Urothelium cell line (cell line): ENCODE data around the gene SCCPDH.
A peak's percentile ranks its signal among the peaks of the same experiment; 100 is the strongest.
"Not testable (repeated sequence)": the region's sequence is repeated elsewhere in the genome, so short reads cannot be mapped to it uniquely, and the experiment has no call there.

Experiments
- DNase-seq: peaks from one replicate; pipeline ENCODE4 v3.0.0; 2011; ENCODE audit warnings: low spot score, mixed read lengths
- FAIRE-seq: peaks from 2 replicates; lab custom pipeline; 2011; peaks lifted over from hg19 to GRCh38; lab: Jason Lieb, UNC

The SCCPDH gene

GRCh38 chr1:246724016-246724730 is at the start of gene SCCPDH:
SCCPDH (plus strand) TSS chr1:246724409; CDS start chr1:246724423, 14 bp downstream.
- peak; percentile 91 for DNase-seq
- FAIRE-seq = no peak

GRCh38 chr1:246677842-246678241 is 46.4 kb upstream of the SCCPDH start:
- FAIRE-seq (no peak), DNase-seq (no peak)

- no peak for FAIRE-seq
Observed at GRCh38 chr1:246678816-246679793, 45.1 kb upstream of the SCCPDH start.

GRCh38 chr1:246679794-246680177 is 44.4 kb upstream of the SCCPDH start:
- FAIRE-seq = no peak
- no peak for DNase-seq

More at GRCh38 chr1:246678816-246679793, 45.1 kb upstream of the SCCPDH start:
- no peak for DNase-seq

- no peak for DNase-seq
- no peak for FAIRE-seq
Observed at GRCh38 chr1:246680190-246680589, 44.0 kb upstream of the SCCPDH start.

- FAIRE-seq (no peak), DNase-seq (no peak)
Observed at GRCh38 chr1:246680696-246681130, 43.5 kb upstream of the SCCPDH start.

GRCh38 chr1:246681900-246682895 is 42.0 kb upstream of the SCCPDH start:
- DNase-seq (no peak), FAIRE-seq (no peak)

- no peak for DNase-seq
- FAIRE-seq = no peak
Observed at GRCh38 chr1:246683521-246683920, 40.7 kb upstream of the SCCPDH start.

- FAIRE-seq (no peak), DNase-seq (no peak)
Observed at GRCh38 chr1:246687002-246687401, 37.2 kb upstream of the SCCPDH start.

GRCh38 chr1:246689409-246690008 is 34.7 kb upstream of the SCCPDH start:
- DNase-seq (peak; percentile 83), FAIRE-seq (no peak)

- DNase-seq (no peak), FAIRE-seq (no peak)
Observed at GRCh38 chr1:246690100-246690499, 34.1 kb upstream of the SCCPDH start.

- FAIRE-seq = no peak
- DNase-seq = no peak
Observed at GRCh38 chr1:246691622-246692495, 32.4 kb upstream of the SCCPDH start.

- not testable (repeated sequence) for DNase-seq, FAIRE-seq
Observed at GRCh38 chr1:246694213-246694895, 29.9 kb upstream of the SCCPDH start.

- FAIRE-seq (no peak), DNase-seq (no peak)
Observed at GRCh38 chr1:246695136-246695535, 29.1 kb upstream of the SCCPDH start.

- FAIRE-seq (no peak), DNase-seq (no peak)
Observed at GRCh38 chr1:246695666-246696065, 28.5 kb upstream of the SCCPDH start.

- DNase-seq (no peak), FAIRE-seq (no peak)
Observed at GRCh38 chr1:246698466-246699094, 25.6 kb upstream of the SCCPDH start.

GRCh38 chr1:246699095-246699735 is 25.0 kb upstream of the SCCPDH start:
- no peak for FAIRE-seq
- peak; percentile 89 for DNase-seq

- DNase-seq (no peak), FAIRE-seq (no peak)
Observed at GRCh38 chr1:246703581-246703980, 20.6 kb upstream of the SCCPDH start.
